H1 (cell line): ENCODE results near the gene TSKU. TPM values are rescaled to one million over a fixed set of nuclear protein-coding genes. Genes with fewer than 3 reads are reported as not detected.

Experiments used
- CTCF ChIA-PET: fragments of 300-600 bp; sonication (Branson Sonifier 250); formaldehyde crosslinking; loops from one replicate; lab custom pipeline; 2021; ENCODE audit not compliant: partially characterized antibody; lab: Charles Lee
- POLR2A ChIA-PET: fragments of 300-600 bp; sonication (Branson Sonifier 250); formaldehyde crosslinking; loops from one replicate; lab custom pipeline; 2021; ENCODE audit warnings: inconsistent platforms; ENCODE audit not compliant: partially characterized antibody; lab: Charles Lee
- DNase-seq, 2 experiments: peaks; one replicate each; pipeline versions ENCODE4 v3.0.0 to v3.0.0-alpha.2; 2010 to 2022; ENCODE audit warnings: low spot score in 2 of 2, low read depth in 1 of 2, mixed read lengths in 1 of 2
- FAIRE-seq: peaks from 2 replicates; lab custom pipeline; 2011; peaks lifted over from hg19 to GRCh38; lab: Jason Lieb, UNC
- H2AFZ ChIP-seq: 2 replicates; pipeline ENCODE4 v1.8.1; 2012; ENCODE audit warnings: low read length, inconsistent platforms
- H2AK5ac ChIP-seq: 2 replicates; pipeline ENCODE4 v1.6.1; 2013; ENCODE audit warnings: low read depth, low read length
- H2BK120ac ChIP-seq: replicated peaks from 2 replicates; pipeline ENCODE3; 2013; ENCODE audit warnings: low read depth, low read length, inconsistent platforms
- H2BK12ac ChIP-seq: 2 replicates; pipeline ENCODE4 v1.6.1; 2013; ENCODE audit warnings: low read depth, low read length
- H2BK15ac ChIP-seq: 2 replicates; pipeline ENCODE4 v1.6.1; 2013; ENCODE audit warnings: low read length
- H2BK20ac ChIP-seq: 2 replicates; pipeline ENCODE4 v1.6.1; 2013; ENCODE audit warnings: low read length
- H2BK5ac ChIP-seq: 2 replicates; pipeline ENCODE4 v1.6.1; 2013; ENCODE audit warnings: low read depth, low read length
- H3K14ac ChIP-seq: 2 replicates; pipeline ENCODE4 v1.6.1; 2013; ENCODE audit warnings: inconsistent platforms; ENCODE audit not compliant: insufficient read length
- H3K18ac ChIP-seq: 2 replicates; pipeline ENCODE4 v1.6.1; 2013; ENCODE audit warnings: low read length; ENCODE audit errors: extremely low read depth
- H3K23ac ChIP-seq: 2 replicates; pipeline ENCODE4 v1.6.1; 2013; ENCODE audit warnings: inconsistent platforms; ENCODE audit not compliant: insufficient read length
- H3K23me2 ChIP-seq: 2 replicates; pipeline ENCODE4 v1.6.1; 2013; ENCODE audit warnings: low read depth, low read length
- H3K27ac ChIP-seq: 2 replicates; pipeline ENCODE4 v1.6.1; 2011; ENCODE audit warnings: low read depth, low read length, inconsistent platforms
- H3K27me3 ChIP-seq, 4 experiments: replicated peaks in 1 of 4; 1 replicate in 1 of 4; 2 replicates in 3 of 4; pipeline versions ENCODE4 v1.6.1 to v1.8.1; 2011 to 2013; ENCODE audit warnings: low read length in 3 of 4, mild to moderate bottlenecking in 3 of 4, inconsistent platforms in 2 of 4, mixed read lengths in 2 of 4, moderate library complexity in 1 of 4; ENCODE audit not compliant: control insufficient read depth in 3 of 4, insufficient read depth in 3 of 4; ENCODE audit errors: extremely low read depth in 1 of 4
- H3K36me3 ChIP-seq, 4 experiments: 2 replicates each; pipeline versions ENCODE4 v1.6.1 to v1.8.1; 2011 to 2013; ENCODE audit warnings: mild to moderate bottlenecking in 4 of 4, low read length in 3 of 4, moderate library complexity in 2 of 4, control low read depth in 1 of 4, inconsistent platforms in 1 of 4; ENCODE audit not compliant: insufficient read depth in 4 of 4, control insufficient read depth in 2 of 4
- H3K4ac ChIP-seq: replicated peaks from 2 replicates; pipeline ENCODE3; 2013; ENCODE audit warnings: low read length, low read depth, mixed read lengths, inconsistent platforms; ENCODE audit not compliant: insufficient read length
- H3K4me1 ChIP-seq, 4 experiments: replicated peaks in 1 of 4; 1 replicate in 1 of 4; 2 replicates in 3 of 4; pipeline versions ENCODE4 v1.6.1 to v1.8.1; 2011 to 2013; ENCODE audit warnings: low read length in 3 of 4, inconsistent platforms in 2 of 4, mixed read lengths in 1 of 4; ENCODE audit not compliant: insufficient read depth in 4 of 4, control insufficient read depth in 3 of 4
- H3K4me2 ChIP-seq, 2 experiments: 2 replicates each; pipeline versions ENCODE4 v1.6.1 to v1.8.1; 2011 to 2013; ENCODE audit warnings: low read depth in 2 of 2, low read length in 2 of 2, control low read depth in 1 of 2, inconsistent platforms in 1 of 2, mild to moderate bottlenecking in 1 of 2; ENCODE audit not compliant: insufficient read depth in 1 of 2
- H3K4me3 ChIP-seq, 4 experiments: fragments of 200-600, 300-600 bp in 1 of 4; sonication (generic), shearing (Covaris generic), sonication (Bioruptor Twin) in 1 of 4; 2 replicates each; pipeline versions ENCODE4 v1.5.1 to v1.8.1; 2011 to 2016; ENCODE audit warnings: low read length in 4 of 4, low read depth in 3 of 4, control low read depth in 2 of 4, inconsistent platforms in 2 of 4, mild to moderate bottlenecking in 2 of 4, mixed read lengths in 1 of 4, moderate library complexity in 1 of 4; ENCODE audit not compliant: insufficient read depth in 2 of 4; ENCODE audit errors: extremely low read depth in 1 of 4
- H3K56ac ChIP-seq: replicated peaks from 2 replicates; pipeline ENCODE3; 2013; ENCODE audit warnings: low read depth, mild to moderate bottlenecking, mixed read lengths, low read length, inconsistent platforms; ENCODE audit not compliant: insufficient read length
- H3K79me1 ChIP-seq: 2 replicates; pipeline ENCODE4 v1.6.1; 2013; ENCODE audit warnings: low read depth, low read length, control low read depth
- H3K79me2 ChIP-seq, 2 experiments: 2 replicates each; pipeline versions ENCODE4 v1.6.1 to v1.8.1; 2012 to 2013; ENCODE audit warnings: low read length in 2 of 2, mild to moderate bottlenecking in 2 of 2, inconsistent platforms in 1 of 2; ENCODE audit not compliant: insufficient read depth in 2 of 2, control insufficient read depth in 1 of 2
- H3K9ac ChIP-seq, 4 experiments: replicated peaks in 1 of 4; 1 replicate in 1 of 4; 2 replicates in 3 of 4; pipeline versions ENCODE4 v1.6.1 to v1.8.1; 2011 to 2013; ENCODE audit warnings: low read depth in 3 of 4, low read length in 3 of 4, control low read depth in 2 of 4, mild to moderate bottlenecking in 2 of 4, moderate library complexity in 2 of 4, inconsistent platforms in 1 of 4; ENCODE audit errors: extremely low read depth in 1 of 4
- H3K9me3 ChIP-seq, 2 experiments: 2 replicates each; pipeline versions ENCODE4 v1.6.1 to v1.8.1; 2012 to 2013; ENCODE audit warnings: mild to moderate bottlenecking in 2 of 2, moderate library complexity in 2 of 2, control low read depth in 1 of 2, inconsistent platforms in 1 of 2, low read depth in 1 of 2, low read length in 1 of 2, mixed read lengths in 1 of 2; ENCODE audit not compliant: insufficient read depth in 2 of 2
- H4K20me1 ChIP-seq, 2 experiments: replicated peaks in 1 of 2; 2 replicates each; pipeline versions ENCODE3 to v1.8.1; 2011 to 2013; ENCODE audit warnings: inconsistent platforms in 2 of 2, low read length in 2 of 2, mild to moderate bottlenecking in 1 of 2; ENCODE audit not compliant: insufficient read depth in 2 of 2, control insufficient read depth in 1 of 2
- H4K5ac ChIP-seq: 2 replicates; pipeline ENCODE4 v1.6.1; 2013; ENCODE audit warnings: low read length, low read depth, mixed read lengths, inconsistent platforms; ENCODE audit not compliant: insufficient read length
- H4K8ac ChIP-seq: 2 replicates; pipeline ENCODE4 v1.8.0; 2013; ENCODE audit warnings: mild to moderate bottlenecking, moderate library complexity, low read length, inconsistent platforms; ENCODE audit not compliant: insufficient read depth; ENCODE audit errors: extremely low read depth
- H4K91ac ChIP-seq: replicated peaks from 2 replicates; pipeline ENCODE3; 2013; ENCODE audit warnings: low read length, mixed read lengths, inconsistent platforms; ENCODE audit not compliant: insufficient read length
- GTF2F1 ChIP-seq: IDR thresholded peaks from 2 replicates; pipeline ENCODE4 v1.6.1; 2012; ENCODE audit warnings: low read depth, low read length, improper control_type of control experiment, borderline replicate concordance
- USF2 ChIP-seq: IDR thresholded peaks from 2 replicates; pipeline ENCODE4 v1.6.1; 2011; ENCODE audit warnings: low read length, improper control_type of control experiment
- WGBS, 2 experiments: shearing (Covaris generic) in 1 of 2; methylation state at CpG; one replicate each; pipeline versions ENCODE4 v1.1.6 to v1.1.7; 2013 to 2015; ENCODE audit warnings: low lambda C conversion rate in 2 of 2, mixed read lengths in 2 of 2, inconsistent platforms in 1 of 2, low coverage in 1 of 2, missing lambda C conversion rate in 1 of 2; ENCODE audit not compliant: insufficient replicate concordance in 2 of 2, insufficient coverage in 1 of 2, insufficient read length in 1 of 2; ENCODE audit errors: extremely low coverage in 1 of 2, missing lambda C conversion rate in 1 of 2; 5-methylcytosine and 5-hydroxymethylcytosine counted together
- polyA plus RNA-seq, 7 experiments: library from polyadenylated mRNA; depleted of rRNA in 3 of 7; stranded (reverse) in 5 of 7; unstranded in 2 of 7; fragments of >200 nt in 5 of 7; fragments of 200-250 nt in 2 of 7; gene quantifications; 1 replicate in 5 of 7; 2 replicates in 1 of 7; 4 replicates in 1 of 7; pipeline versions ENCODE4 v1.2.1 to v1.2.3, GENCODE V29; 2011 to 2013; ENCODE audit warnings: missing spikeins in 2 of 7, mixed read lengths in 2 of 7
- total RNA-seq: library from RNA; stranded (reverse); fragmentation: NEBNext Ultra II Directional; extraction: Animal tissue kit (Norgen Biotek cat#: 25700); gene quantifications from 2 replicates; pipeline ENCODE4 v1.2.1, GENCODE V29; 2021

Gene TSKU
- total and polyA plus RNA-seq, 2 of the 8 experiments (the other 6 are each of a cell fraction or from before 2014, with no cell fraction given) = 22.8 to 28.4 TPM

- H3K27ac ChIP-seq = no peak overlapping the region
- peaks cover 26% of the 10 kb centered on the region for H3K79me1 ChIP-seq
- POLR2A ChIA-PET = interaction anchor here (0.7 to 2.6 kb wide), 4 partner anchors 7 to 89 kb away, joined by 3 to 12 read pairs (median 7); partner anchors contain the start of gene TSKU
- H4K5ac ChIP-seq = no peak overlapping the region
- peaks cover 0 to 8% (median 3%) of the 10 kb centered on the region in 4 experiments; a peak in 3 of 8 replicates for H3K36me3 ChIP-seq
- DNase-seq = no peak
- H3K4ac ChIP-seq = no peak overlapping the region
- peaks cover 10 to 78% of the 10 kb centered on the region in 2 experiments for H3K79me2 ChIP-seq
- 0 out of 2 replicates have a peak overlapping the region, but pooled peaks have one; percentile 11 for H2BK5ac ChIP-seq
- no peak overlapping the region; the same call in 1 of the 2 replicates for H2AK5ac ChIP-seq
- TF ChIP-seq USF2 = no peak
- no peak for TF ChIP-seq GTF2F1
- H4K8ac ChIP-seq = no peak overlapping the region
- no peak overlapping the region for H4K91ac ChIP-seq
- H3K18ac ChIP-seq = no peak overlapping the region
- H3K23me2 ChIP-seq = no peaks in the 10 kb centered on the region
- no peak for FAIRE-seq
- peak overlapping the region in 1 of 2 experiments; percentile 13; a peak in 1 of 4 replicates for H3K4me2 ChIP-seq
- 93% methylated on average over 13 of the region's 13 CpGs; no CpG with 5 or more reads in 1 of the 2 experiments for WGBS, 2 experiments
- no peak overlapping the region for H3K14ac ChIP-seq
- H2BK12ac ChIP-seq = no peak overlapping the region
- no peak overlapping the region for H2BK20ac ChIP-seq
- 0 out of 2 replicates have a peak overlapping the region, but pooled peaks have one; percentile 36 for H2BK15ac ChIP-seq
- peaks cover 6 to 24% (median 21%) of the 10 kb centered on the region in 4 experiments for H3K4me1 ChIP-seq
- H4K20me1 ChIP-seq = peaks cover 7 to 30% of the 10 kb centered on the region in 2 experiments
- H3K56ac ChIP-seq = no peak overlapping the region
- no peak overlapping the region for H3K4me3 ChIP-seq
- no peaks in the 10 kb centered on the region for H3K27me3 ChIP-seq
- no peak overlapping the region for H3K23ac ChIP-seq
- no peak overlapping the region for H2AFZ ChIP-seq
- no peak overlapping the region for H2BK120ac ChIP-seq
- H3K9ac ChIP-seq = no peak overlapping the region
- CTCF ChIA-PET = interaction anchor here (1.1 to 2.6 kb wide), 7 partner anchors 15 to 126 kb away, joined by 4 to 17 read pairs (median 5); no protein-coding TSS in a partner anchor
- H3K9me3 ChIP-seq = peaks cover 8 to 10% of the 10 kb centered on the region in 2 experiments; a peak in 3 of 4 replicates
Observed at GRCh38 chr11:76792505-76793264, 9.5 kb downstream of the TSKU start.
